Measurements from ENCODE around the gene DCAF6.

DCAF6 gene

DNA sequence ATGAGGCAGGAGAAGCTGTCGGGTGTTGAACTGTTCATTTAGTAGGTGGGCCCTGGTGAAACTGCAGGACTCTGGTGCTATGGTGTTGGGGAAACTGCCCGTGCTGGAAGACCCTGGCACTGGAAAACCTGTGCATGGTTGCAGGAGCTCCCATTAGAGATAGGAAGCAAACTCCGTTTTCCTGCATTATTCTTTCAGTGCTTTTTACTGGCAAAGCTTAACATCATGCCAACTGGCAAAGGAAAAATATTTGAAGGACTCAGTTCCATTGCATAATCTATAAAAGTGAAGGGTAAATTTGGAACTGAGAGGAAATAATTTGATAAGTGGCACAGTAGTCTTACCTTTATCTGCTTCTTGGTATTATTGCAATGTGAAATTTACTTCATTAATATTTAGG, 32.1 kb downstream of the DCAF6 start:
- DNase-seq = no peak
- no peaks in the 10 kb centered on the region for H3K27me3 Mint-ChIP-seq
- peaks cover 43% of the 10 kb centered on the region for H3K36me3 Mint-ChIP-seq (ENCODE audit: low read depth)
- no peaks in the 10 kb centered on the region for H3K9me3 Mint-ChIP-seq
- no peak overlapping the region for H3K27ac Mint-ChIP-seq
- H3K4me3 Mint-ChIP-seq = no peak overlapping the region
- H3K4me1 Mint-ChIP-seq (ENCODE audit: low read depth) = peaks cover 2% of the 10 kb centered on the region

GRCh38 chr1:167973832-167974231, 37.3 kb downstream of the DCAF6 start:
- Mint-ChIP-seq H3K27me3 (no peaks in the 10 kb centered on the region), H3K4me1 (ENCODE audit: low read depth) (peaks cover 1% of the 10 kb centered on the region), H3K9me3 (peaks cover 2% of the 10 kb centered on the region), H3K36me3 (ENCODE audit: low read depth) (peaks cover 54% of the 10 kb centered on the region), H3K4me3 (no peak overlapping the region), H3K27ac (no peak overlapping the region)
- DNase-seq = no peak

- no peaks in the 10 kb centered on the region for H3K27me3 Mint-ChIP-seq
- peaks cover 56% of the 10 kb centered on the region for H3K36me3 Mint-ChIP-seq (ENCODE audit: low read depth)
- H3K4me3 Mint-ChIP-seq = no peak overlapping the region
- DNase-seq = no peak
- H3K9me3 Mint-ChIP-seq = peaks cover 2% of the 10 kb centered on the region
- H3K27ac Mint-ChIP-seq = no peak overlapping the region
- peaks cover 1% of the 10 kb centered on the region for H3K4me1 Mint-ChIP-seq (ENCODE audit: low read depth)
These were observed 38.2 kb downstream of the DCAF6 start for GRCh38 chr1:167974698-167975097.

GRCh38 chr1:167977245-167977644, 40.8 kb downstream of the DCAF6 start:
- no peak overlapping the region for H3K27ac Mint-ChIP-seq
- H3K4me3 Mint-ChIP-seq = no peak overlapping the region
- peaks cover 2% of the 10 kb centered on the region for H3K9me3 Mint-ChIP-seq
- DNase-seq = no peak
- H3K27me3 Mint-ChIP-seq = no peaks in the 10 kb centered on the region
- H3K36me3 Mint-ChIP-seq (ENCODE audit: low read depth) = peaks cover 67% of the 10 kb centered on the region
- H3K4me1 Mint-ChIP-seq (ENCODE audit: low read depth) = peaks cover 3% of the 10 kb centered on the region

GRCh38 chr1:167981933-167982332, 45.5 kb downstream of the DCAF6 start:
- H3K4me1 Mint-ChIP-seq (ENCODE audit: low read depth) = peaks cover 10% of the 10 kb centered on the region
- no peak overlapping the region for H3K4me3 Mint-ChIP-seq
- H3K36me3 Mint-ChIP-seq (ENCODE audit: low read depth) = peaks cover 55% of the 10 kb centered on the region
- H3K27me3 Mint-ChIP-seq = no peaks in the 10 kb centered on the region
- peaks cover 2% of the 10 kb centered on the region for H3K9me3 Mint-ChIP-seq
- DNase-seq = no peak
- no peak overlapping the region for H3K27ac Mint-ChIP-seq

DNA sequence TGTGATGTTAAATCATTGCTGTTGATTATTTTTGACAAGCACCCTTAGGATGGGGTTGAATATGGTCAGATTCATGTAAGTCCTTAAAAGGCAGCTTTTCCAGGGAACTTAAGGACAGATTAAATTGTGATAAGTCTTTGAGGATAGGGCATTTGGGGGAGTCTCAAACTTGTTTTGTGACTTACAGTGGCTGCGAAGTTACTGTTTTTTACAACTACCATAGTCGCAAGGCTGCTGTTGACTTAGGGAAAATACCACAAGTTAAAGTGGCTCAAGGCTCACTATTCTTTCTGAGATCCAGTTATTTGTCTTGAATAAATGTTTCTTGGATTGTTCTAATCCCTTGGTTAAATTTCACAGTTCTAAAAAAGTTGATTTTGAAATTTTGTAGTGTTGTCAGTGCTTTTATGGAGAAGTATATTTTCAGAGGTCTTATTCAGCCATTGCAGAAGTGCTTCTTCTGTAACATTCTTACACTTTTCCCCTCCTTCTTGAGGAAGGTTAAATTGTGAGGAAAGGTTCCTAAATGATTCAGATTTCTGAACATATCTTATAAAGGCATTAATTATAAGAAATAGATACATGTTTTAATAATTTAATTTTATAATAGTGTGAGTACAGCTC, 47.4 kb downstream of the DCAF6 start:
- H3K27me3 Mint-ChIP-seq = no peaks in the 10 kb centered on the region

GRCh38 chr1:167984886-167985489, 48.5 kb downstream of the DCAF6 start:
- peaks cover 10% of the 10 kb centered on the region for H3K4me1 Mint-ChIP-seq (ENCODE audit: low read depth)
- H3K27me3 Mint-ChIP-seq = no peaks in the 10 kb centered on the region
- H3K4me3 Mint-ChIP-seq = no peak overlapping the region
- no peak for DNase-seq
- no peak overlapping the region for H3K27ac Mint-ChIP-seq
- H3K9me3 Mint-ChIP-seq = no peaks in the 10 kb centered on the region
- H3K36me3 Mint-ChIP-seq (ENCODE audit: low read depth) = peaks cover 40% of the 10 kb centered on the region

More for the DNA sequence above, 47.4 kb downstream of the DCAF6 start:
- no peak overlapping the region for H3K27ac Mint-ChIP-seq
- H3K36me3 Mint-ChIP-seq (ENCODE audit: low read depth) = peaks cover 47% of the 10 kb centered on the region
- peaks cover 10% of the 10 kb centered on the region for H3K4me1 Mint-ChIP-seq (ENCODE audit: low read depth)
- DNase-seq = no peak
- H3K9me3 Mint-ChIP-seq = no peaks in the 10 kb centered on the region
- H3K4me3 Mint-ChIP-seq = no peak overlapping the region

DNA sequence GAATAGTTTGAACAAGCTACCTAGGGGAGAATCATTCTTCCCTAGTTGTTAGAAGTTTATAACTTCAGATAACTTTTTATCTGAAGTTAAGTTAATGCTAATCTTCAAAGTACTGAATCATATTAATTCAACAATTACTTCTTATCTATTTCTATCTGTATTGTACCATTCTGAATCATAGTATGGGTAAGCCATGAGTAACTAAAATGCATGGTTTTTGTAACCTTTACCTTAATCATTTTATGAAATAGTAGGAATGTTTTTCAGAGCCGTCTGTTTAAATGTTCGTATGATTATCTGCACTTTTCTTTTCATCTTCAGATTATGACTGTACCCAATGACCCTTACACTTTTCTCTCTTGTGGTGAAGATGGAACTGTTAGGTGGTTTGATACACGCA, 50.7 kb downstream of the DCAF6 start:
- H3K9me3 Mint-ChIP-seq = no peaks in the 10 kb centered on the region
- no peak overlapping the region for H3K4me3 Mint-ChIP-seq
- no peak overlapping the region for H3K27ac Mint-ChIP-seq
- H3K4me1 Mint-ChIP-seq (ENCODE audit: low read depth) = peaks cover 9% of the 10 kb centered on the region
- peaks cover 32% of the 10 kb centered on the region for H3K36me3 Mint-ChIP-seq (ENCODE audit: low read depth)
- no peak for DNase-seq
- H3K27me3 Mint-ChIP-seq = no peaks in the 10 kb centered on the region

GRCh38 chr1:167991546-167991945, 55.1 kb downstream of the DCAF6 start:
- H3K36me3 Mint-ChIP-seq (ENCODE audit: low read depth) = peaks cover 42% of the 10 kb centered on the region
- H3K4me1 Mint-ChIP-seq (ENCODE audit: low read depth) = peaks cover 3% of the 10 kb centered on the region
- no peaks in the 10 kb centered on the region for H3K9me3 Mint-ChIP-seq

GRCh38 chr1:167993720-167994119, 57.2 kb downstream of the DCAF6 start:
- H3K27me3 Mint-ChIP-seq = no peaks in the 10 kb centered on the region
- H3K9me3 Mint-ChIP-seq = no peaks in the 10 kb centered on the region
- no peak overlapping the region for H3K27ac Mint-ChIP-seq
- no peak for DNase-seq
- no peak overlapping the region for H3K4me3 Mint-ChIP-seq
- H3K4me1 Mint-ChIP-seq (ENCODE audit: low read depth) = no peaks in the 10 kb centered on the region
- H3K36me3 Mint-ChIP-seq (ENCODE audit: low read depth) = peaks cover 46% of the 10 kb centered on the region

More at GRCh38 chr1:167991546-167991945, 55.1 kb downstream of the DCAF6 start:
- no peak overlapping the region for H3K4me3 Mint-ChIP-seq
- DNase-seq = no peak
- no peaks in the 10 kb centered on the region for H3K27me3 Mint-ChIP-seq
- no peak overlapping the region for H3K27ac Mint-ChIP-seq

GRCh38 chr1:167994560-167994959, 58.1 kb downstream of the DCAF6 start:
- H3K4me3 Mint-ChIP-seq = no peak overlapping the region
- DNase-seq = no peak
- H3K9me3 Mint-ChIP-seq = no peaks in the 10 kb centered on the region
- H3K27me3 Mint-ChIP-seq = no peaks in the 10 kb centered on the region
- no peak overlapping the region for H3K27ac Mint-ChIP-seq
- H3K36me3 Mint-ChIP-seq (ENCODE audit: low read depth) = peaks cover 50% of the 10 kb centered on the region
- no peaks in the 10 kb centered on the region for H3K4me1 Mint-ChIP-seq (ENCODE audit: low read depth)

GRCh38 chr1:167995038-167995437, 58.6 kb downstream of the DCAF6 start:
- Mint-ChIP-seq H3K4me3 (no peak overlapping the region), H3K9me3 (no peaks in the 10 kb centered on the region), H3K36me3 (ENCODE audit: low read depth) (peaks cover 55% of the 10 kb centered on the region), H3K27me3 (no peaks in the 10 kb centered on the region), H3K4me1 (ENCODE audit: low read depth) (no peaks in the 10 kb centered on the region), H3K27ac (no peak overlapping the region)
- DNase-seq = no peak

GRCh38 chr1:167996266-167996665, 59.8 kb downstream of the DCAF6 start:
- no peaks in the 10 kb centered on the region for H3K27me3 Mint-ChIP-seq
- no peak overlapping the region for H3K4me3 Mint-ChIP-seq
- H3K36me3 Mint-ChIP-seq (ENCODE audit: low read depth) = peaks cover 53% of the 10 kb centered on the region

GRCh38 chr1:167997037-167997575, 60.6 kb downstream of the DCAF6 start:
- H3K27ac Mint-ChIP-seq = no peak overlapping the region
- H3K36me3 Mint-ChIP-seq (ENCODE audit: low read depth) = peaks cover 49% of the 10 kb centered on the region
- no peak overlapping the region for H3K4me3 Mint-ChIP-seq
- H3K4me1 Mint-ChIP-seq (ENCODE audit: low read depth) = no peaks in the 10 kb centered on the region
- no peaks in the 10 kb centered on the region for H3K9me3 Mint-ChIP-seq
- no peaks in the 10 kb centered on the region for H3K27me3 Mint-ChIP-seq
- DNase-seq = no peak

More at GRCh38 chr1:167996266-167996665, 59.8 kb downstream of the DCAF6 start:
- DNase-seq = no peak
- no peaks in the 10 kb centered on the region for H3K9me3 Mint-ChIP-seq
- H3K27ac Mint-ChIP-seq = no peak overlapping the region
- H3K4me1 Mint-ChIP-seq (ENCODE audit: low read depth) = no peaks in the 10 kb centered on the region

- Mint-ChIP-seq H3K4me1 (ENCODE audit: low read depth) (no peaks in the 10 kb centered on the region), H3K4me3 (no peak overlapping the region), H3K36me3 (ENCODE audit: low read depth) (peaks cover 47% of the 10 kb centered on the region), H3K27ac (peak overlapping the region; percentile 1), H3K27me3 (no peaks in the 10 kb centered on the region), H3K9me3 (no peaks in the 10 kb centered on the region)
- no peak for DNase-seq
These were observed 63.4 kb downstream of the DCAF6 start for GRCh38 chr1:167999877-168000276.
